NCI-H2081 treated with DMSO at 0.1 percent for 48 hours (cell line): ENCODE measurements around the gene LAMA5.
"Not testable (repeated sequence)": the region's sequence is repeated elsewhere in the genome, so short reads cannot be mapped to it uniquely, and the experiment has no call there.

Experiments used
- DNase-seq: peaks from one replicate; lab custom pipeline; 2025; lab: John Stamatoyannopoulos, UW

The LAMA5 gene

GRCh38 chr20:62387933-62388635 lies 21.0 kb upstream of the LAMA5 start:
- no peak for DNase-seq

- no peak for DNase-seq
These were observed 20.3 kb upstream of the LAMA5 start for GRCh38 chr20:62387219-62387913.

- peak; percentile 83 for DNase-seq
These were observed 19.5 kb upstream of the LAMA5 start, which contains the start of gene RPS21 for GRCh38 chr20:62386383-62387218. Gene RPS21 (plus strand): TSS chr20:62387103. CDS start chr20:62387339, 236 bp downstream.

GRCh38 chr20:62382306-62383198 lies 15.4 kb upstream of the LAMA5 start:
- peak; percentile 31 for DNase-seq

DNA sequence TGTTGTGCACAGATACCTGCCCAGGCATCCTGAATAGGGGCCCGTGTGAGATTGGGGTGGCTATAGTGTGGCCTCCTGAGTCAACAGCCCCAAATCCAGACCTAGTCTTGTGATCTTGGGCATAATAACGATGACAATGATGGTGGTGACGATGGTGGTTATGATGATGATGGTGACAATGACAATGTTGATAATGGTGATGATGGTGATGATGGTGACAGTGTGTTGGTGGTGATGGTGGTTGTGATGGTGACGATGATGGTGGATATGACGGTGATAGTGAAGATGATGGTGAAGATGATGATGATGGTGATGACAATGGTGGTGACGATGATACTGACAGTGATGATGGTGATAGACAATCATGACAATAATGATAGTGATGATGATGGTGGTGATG lies 14.7 kb upstream of the LAMA5 start:
- no peak for DNase-seq

GRCh38 chr20:62381202-62381797 lies 14.2 kb upstream of the LAMA5 start:
- DNase-seq = no peak

- no peak for DNase-seq
These were observed 11.1 kb upstream of the LAMA5 start for GRCh38 chr20:62378215-62378614.

DNA sequence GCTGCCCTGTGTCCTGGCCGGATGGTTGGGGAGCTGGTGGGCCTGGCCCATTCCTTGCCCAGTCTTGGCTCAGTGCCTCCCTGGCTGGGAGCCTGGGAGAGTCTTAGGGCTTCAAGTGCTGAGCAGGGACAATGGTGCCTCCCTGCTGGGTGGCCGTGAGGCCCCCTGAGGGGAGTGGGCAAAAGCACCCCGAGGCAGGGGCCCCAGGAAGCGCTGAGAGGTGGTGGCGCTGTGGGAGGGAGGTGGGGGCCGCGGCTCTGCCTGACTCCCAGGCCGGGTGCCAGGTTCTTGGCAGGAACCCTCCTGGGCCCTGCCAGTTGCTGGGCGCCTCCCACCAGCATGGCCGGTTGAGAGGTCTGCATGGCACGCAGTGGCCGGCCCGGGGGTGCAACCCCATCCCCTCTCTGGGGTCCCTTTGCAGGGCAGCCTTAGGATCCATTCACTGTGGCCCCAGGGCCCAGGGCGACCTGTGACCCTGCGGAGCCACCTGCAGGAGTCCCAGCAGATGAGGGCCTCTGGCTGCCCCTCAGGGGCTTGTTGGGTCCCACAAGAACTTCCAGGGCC lies 10.6 kb upstream of the LAMA5 start:
- no peak for DNase-seq

DNA sequence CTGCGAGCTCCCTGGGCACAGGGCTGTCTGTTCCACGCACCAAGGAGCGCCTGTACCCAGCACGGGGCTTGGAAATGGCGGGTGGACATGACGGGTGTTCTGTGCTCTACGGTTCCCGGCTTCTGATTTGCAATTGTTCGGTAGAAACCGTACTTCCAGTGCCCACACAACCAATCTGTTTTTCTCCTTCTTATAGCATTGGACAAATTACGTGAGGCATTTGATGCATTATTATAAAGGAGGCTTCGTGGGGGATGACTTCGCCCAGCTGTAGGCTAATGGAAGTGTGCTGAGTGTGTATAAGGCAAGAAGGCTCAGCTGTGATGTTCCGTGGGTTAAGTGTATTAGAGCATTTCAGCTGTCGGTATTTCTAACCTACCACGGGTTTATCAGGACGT lies 10.0 kb upstream of the LAMA5 start:
- no peak for DNase-seq

GRCh38 chr20:62376112-62377063 lies 9.3 kb upstream of the LAMA5 start:
- no peak for DNase-seq

- no peak for DNase-seq
These were observed 7.4 kb upstream of the LAMA5 start for GRCh38 chr20:62374331-62375152.

- not testable (repeated sequence) for DNase-seq
These were observed 6.6 kb upstream of the LAMA5 start for GRCh38 chr20:62373631-62374179.

DNA sequence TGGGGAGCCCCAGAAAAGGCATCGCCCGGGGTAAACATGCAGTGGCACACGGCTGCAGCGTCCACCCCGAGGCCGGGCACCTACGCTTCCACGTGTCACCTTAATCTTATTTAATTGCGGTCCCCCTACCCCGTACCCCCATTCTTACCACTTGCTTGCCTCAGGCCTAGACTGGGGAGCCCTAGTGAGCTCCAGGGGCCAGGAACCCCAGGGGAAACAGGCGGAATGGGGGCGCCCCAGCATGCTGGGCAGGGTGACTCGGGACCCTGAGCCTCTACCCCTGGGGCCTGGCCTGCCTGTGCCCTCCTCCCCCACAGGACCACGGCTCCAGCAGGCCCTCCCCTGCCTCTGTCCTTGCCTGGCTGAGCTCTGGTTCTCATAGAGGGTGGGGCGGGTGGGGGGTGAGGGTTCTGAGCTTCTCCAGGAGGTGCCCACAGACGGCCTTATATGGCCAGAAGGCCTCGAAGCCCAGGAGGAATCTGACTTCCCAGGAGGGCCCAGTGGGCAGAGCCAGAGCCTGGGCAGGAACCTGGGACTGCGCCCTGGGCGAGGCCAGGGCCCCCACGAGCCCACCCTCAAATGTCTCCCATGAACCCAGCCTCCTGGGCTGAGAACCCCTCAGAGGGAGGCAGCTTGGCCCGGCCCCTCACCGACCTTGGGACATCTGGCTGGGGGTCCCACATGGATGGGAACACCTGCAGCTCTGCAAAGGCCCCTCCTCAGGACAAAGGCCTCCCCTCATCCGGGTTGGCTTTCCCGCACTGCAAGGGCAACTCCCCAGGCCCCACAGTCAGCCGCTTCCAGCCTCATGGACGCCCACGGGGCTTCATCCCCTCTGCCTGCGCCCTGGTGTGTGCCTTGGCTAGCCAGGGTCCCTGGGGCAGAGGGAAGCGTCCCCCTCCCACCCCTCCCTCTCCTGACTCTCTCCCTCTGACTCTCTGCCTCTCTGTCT lies 5.2 kb upstream of the LAMA5 start:
- no peak for DNase-seq

- no peak for DNase-seq
These were observed 4.5 kb upstream of the LAMA5 start for GRCh38 chr20:62371588-62372041.

DNA sequence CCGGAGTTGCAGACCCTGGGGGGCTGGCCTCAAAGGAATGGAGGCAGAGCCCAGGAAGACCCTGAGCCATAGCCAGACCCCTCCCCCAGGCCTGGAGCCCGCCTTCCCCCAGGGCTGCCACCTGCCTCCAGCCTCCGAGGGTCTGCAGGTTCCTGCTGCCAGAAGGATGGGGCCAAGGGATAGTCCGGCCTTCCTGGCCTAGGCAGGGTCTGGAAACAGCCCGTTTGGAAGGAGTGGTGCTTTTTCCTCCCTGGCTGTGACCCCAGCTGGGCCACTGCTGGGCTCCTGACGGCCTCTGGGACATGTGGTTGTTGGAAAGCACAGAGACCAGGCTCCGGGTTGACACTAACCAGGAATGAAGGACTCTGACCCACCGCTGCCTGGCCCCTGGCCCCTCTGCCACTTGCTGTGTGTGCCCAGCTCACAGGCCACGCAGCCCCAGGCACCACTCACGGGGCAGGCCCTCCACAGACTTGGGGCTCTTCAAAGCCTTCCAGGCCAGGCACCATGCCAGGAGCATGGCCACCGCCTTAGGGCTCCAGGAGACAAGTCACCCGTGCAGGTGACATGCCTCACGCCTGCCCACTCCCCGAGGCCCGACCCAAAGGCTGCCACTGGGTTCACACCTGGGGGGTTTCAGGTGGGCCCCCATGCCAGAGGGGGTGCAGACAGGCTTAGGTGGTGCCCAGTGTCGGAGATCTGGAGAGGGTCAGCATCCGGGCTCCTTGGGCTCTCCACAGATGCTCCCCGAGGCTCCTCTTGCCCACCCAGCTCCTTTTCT lies 3.9 kb upstream of the LAMA5 start:
- DNase-seq = no peak

- no peak for DNase-seq
These were observed 3.1 kb upstream of the LAMA5 start for GRCh38 chr20:62370115-62370806.
